Measurements from ENCODE around the gene KCNK4. TPM values are rescaled to one million over a fixed set of nuclear protein-coding genes. Genes with fewer than 3 reads are reported as not detected.

KCNK4 gene
- total and polyA plus RNA-seq, 8 donors, result not detected

DNA sequence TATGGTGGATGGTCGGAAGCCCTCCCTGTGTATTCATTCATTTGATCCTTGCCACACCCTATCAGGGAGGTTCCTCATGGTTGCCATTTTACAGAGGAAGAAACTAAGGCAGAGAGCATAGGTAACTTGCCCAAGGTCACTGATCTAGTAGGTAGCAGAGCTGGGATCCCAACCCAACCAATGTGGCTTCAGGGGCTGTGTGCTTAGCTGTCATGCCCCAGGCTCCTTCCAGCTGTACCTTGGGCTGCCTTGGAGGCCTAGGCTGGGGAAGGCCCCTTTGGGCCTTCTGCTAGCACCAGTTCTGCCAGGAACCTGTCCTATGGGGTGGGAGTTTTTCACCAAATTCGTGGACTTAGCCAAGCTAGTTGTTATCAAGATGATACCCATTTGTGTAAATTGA, 15.3 kb upstream of the KCNK4 start:
- WGBS, 5 donors, result 55 to 70% (median 59%) methylated on average over 1 to 2 of the region's 2 CpGs

DNA sequence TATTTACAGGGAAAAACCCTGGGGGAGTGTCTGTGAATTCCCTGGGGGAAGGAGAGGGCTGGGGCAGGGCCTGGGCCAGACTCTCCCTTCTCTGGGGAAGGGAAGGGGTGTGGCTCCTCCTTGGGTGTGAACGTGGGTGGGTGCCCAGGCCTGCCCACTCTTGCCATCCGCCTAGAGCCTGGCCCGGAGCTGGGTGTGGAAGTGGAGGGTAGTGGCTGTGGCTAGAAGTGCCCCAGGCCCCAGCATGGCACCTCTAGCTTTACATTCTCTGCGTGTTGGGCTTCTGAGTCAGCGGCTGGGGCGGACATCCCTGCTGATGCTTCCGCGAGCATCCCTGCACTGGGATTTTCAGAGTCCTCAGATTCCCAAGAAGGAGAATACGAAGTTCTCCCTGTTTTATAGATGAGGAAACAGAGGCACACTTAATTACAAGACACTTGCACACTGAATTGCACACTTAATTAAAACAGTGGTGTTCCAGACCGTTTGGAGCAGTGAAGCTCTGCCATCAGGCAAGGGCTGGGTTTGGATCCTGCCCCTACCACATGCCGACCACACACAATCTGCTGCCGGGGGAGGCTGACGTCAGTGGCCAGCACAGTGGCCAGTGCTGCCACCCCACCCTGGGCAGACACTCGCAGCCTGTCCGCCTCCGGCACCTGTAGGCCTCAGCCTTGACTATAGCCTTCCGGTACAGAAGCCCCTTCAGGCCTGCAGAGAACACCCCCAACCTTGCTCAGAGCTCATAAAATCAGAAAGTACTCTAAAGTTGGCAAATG, 14.3 kb upstream of the KCNK4 start:
- H3K27ac ChIP-seq, result peak overlapping the region in 4 of 5 donors; percentile 24 to 53 (median 33)
- no peaks in the 10 kb centered on the region for H3K27me3 ChIP-seq
- peak in 1 of 2 donors; percentile 56 for DNase-seq
- H3K9me3 ChIP-seq, result no peaks in the 10 kb centered on the region
- peaks cover 15 to 60% (median 55%) of the 10 kb centered on the region in 4 donors for H3K36me3 ChIP-seq
- TF ChIP-seq, protein P1, sequence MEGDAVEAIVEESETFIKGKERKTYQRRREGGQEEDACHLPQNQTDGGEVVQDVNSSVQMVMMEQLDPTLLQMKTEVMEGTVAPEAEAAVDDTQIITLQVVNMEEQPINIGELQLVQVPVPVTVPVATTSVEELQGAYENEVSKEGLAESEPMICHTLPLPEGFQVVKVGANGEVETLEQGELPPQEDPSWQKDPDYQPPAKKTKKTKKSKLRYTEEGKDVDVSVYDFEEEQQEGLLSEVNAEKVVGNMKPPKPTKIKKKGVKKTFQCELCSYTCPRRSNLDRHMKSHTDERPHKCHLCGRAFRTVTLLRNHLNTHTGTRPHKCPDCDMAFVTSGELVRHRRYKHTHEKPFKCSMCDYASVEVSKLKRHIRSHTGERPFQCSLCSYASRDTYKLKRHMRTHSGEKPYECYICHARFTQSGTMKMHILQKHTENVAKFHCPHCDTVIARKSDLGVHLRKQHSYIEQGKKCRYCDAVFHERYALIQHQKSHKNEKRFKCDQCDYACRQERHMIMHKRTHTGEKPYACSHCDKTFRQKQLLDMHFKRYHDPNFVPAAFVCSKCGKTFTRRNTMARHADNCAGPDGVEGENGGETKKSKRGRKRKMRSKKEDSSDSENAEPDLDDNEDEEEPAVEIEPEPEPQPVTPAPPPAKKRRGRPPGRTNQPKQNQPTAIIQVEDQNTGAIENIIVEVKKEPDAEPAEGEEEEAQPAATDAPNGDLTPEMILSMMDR (IDR thresholded peaks at IDR 0.05), result no peak
- TF ChIP-seq POLR2AphosphoS5 (IDR thresholded peaks at IDR 0.05), result no peak
- no peak for TF ChIP-seq POLR2A (IDR thresholded peaks at IDR 0.05)
- no peak for TF ChIP-seq EP300 (IDR thresholded peaks at IDR 0.05)
- intact Hi-C loops (cut with DNase I; ENCODE audit: low total_unique reads), result no loop called here
- H3K4me3 ChIP-seq, result no peak overlapping the region
- WGBS, 5 donors, result 58 to 71% (median 65%) methylated on average over 12 to 17 of the region's 17 CpGs
- peaks cover 8 to 45% (median 40%) of the 10 kb centered on the region in 4 donors for H3K4me1 ChIP-seq

More for the DNA sequence above, 15.3 kb upstream of the KCNK4 start:
- DNase-seq, result no peak
- TF ChIP-seq POLR2A (IDR thresholded peaks at IDR 0.05) (no peak), POLR2AphosphoS5 (IDR thresholded peaks at IDR 0.05) (no peak), EP300 (IDR thresholded peaks at IDR 0.05) (no peak)
- TF ChIP-seq, protein P1 (IDR thresholded peaks at IDR 0.05), result no peak
- Histone ChIP-seq H3K27ac (peak overlapping the region in 3 of 5 donors; percentile 18 to 96 (median 33)), H3K36me3 (peaks cover 13 to 51% (median 47%) of the 10 kb centered on the region in 4 donors), H3K4me1 (peaks cover 12 to 41% (median 40%) of the 10 kb centered on the region in 4 donors), H3K27me3 (no peaks in the 10 kb centered on the region), H3K4me3 (no peak overlapping the region), H3K9me3 (no peaks in the 10 kb centered on the region)
- intact Hi-C loops (cut with DNase I; ENCODE audit: low total_unique reads), result no loop called here

DNA sequence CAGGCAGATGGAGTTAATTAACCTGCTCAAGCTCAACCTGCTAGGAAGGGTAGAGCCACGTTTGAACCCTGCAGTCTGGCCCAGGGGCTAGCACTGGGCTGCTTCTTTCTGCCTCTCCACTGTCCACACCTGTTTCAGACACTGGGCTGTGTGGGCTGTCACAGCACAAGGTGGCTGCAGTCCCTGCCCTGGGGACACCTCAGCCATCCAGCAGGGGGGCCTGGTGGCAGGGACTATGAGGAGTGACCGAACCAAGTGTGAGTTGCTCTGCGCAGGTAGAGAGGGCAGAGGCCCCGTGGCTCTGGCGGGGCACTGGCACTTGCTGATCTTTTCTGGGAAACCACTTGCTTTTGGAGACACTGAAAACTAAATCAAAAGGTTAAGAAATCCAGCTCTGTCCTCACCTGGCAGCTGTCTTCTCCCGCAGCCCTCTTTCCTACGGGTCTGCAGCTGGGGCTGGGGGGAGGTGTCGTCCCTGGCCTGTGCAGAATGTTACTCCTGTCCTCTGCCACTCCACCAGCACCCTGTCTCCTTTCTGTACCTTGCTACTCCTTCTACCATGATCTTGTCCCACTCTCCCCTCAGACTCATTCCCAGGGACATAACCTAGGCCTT, 12.4 kb upstream of the KCNK4 start:
- intact Hi-C loops (cut with DNase I; ENCODE audit: low total_unique reads), result no loop called here
- no peak overlapping the region for H3K27ac ChIP-seq
- peaks cover 7 to 45% (median 43%) of the 10 kb centered on the region in 4 donors for H3K4me1 ChIP-seq
- H3K4me3 ChIP-seq, result no peak overlapping the region
- no peaks in the 10 kb centered on the region for H3K27me3 ChIP-seq
- no peaks in the 10 kb centered on the region for H3K9me3 ChIP-seq
- TF ChIP-seq EP300 (IDR thresholded peaks at IDR 0.05) (no peak), POLR2AphosphoS5 (IDR thresholded peaks at IDR 0.05) (no peak), POLR2A (IDR thresholded peaks at IDR 0.05) (no peak)
- TF ChIP-seq, protein P1 (IDR thresholded peaks at IDR 0.05), result no peak
- 80 to 88% (median 84%) methylated on average over 8 of the region's 8 CpGs for WGBS, 5 donors
- no peak for DNase-seq
- peaks cover 16 to 67% (median 62%) of the 10 kb centered on the region in 4 donors for H3K36me3 ChIP-seq

DNA sequence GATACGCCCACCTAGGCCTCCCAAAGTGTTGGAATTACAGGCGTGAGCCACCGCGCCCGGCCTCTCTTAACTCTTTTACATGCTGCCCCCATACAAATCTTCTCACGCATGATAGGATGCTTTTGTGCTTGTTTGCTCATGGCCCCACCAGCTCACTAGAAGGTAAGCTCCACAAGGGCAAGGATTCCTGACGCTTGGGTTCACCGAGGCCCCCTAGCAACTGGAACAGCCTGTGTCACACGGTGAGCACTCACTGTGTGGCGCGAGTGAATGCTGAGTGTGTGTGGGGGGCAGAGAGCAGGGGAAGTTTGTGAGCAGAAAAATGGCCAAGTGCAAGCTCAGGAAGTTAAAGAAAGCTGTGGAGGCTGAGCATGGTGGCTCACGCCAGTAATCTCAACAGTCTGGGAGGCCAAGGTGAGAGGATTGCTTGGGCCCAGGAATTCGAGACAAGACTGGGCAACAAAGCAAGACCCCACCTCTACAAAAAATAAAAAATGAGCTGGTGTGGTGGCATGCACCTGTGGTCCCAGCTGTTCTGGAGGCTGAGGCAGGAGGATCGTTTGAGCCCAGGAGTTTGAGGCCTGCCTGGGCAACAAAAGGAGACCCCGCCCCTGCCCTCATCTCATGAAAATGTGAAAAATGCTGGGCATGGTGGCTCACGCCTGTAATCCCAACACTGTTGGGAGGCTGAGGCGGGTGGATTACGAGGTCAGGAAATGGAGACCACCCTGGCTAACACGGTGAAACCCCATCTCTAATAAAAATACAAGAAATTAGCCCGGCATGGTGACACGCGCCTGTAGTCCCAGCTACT, 8.9 kb upstream of the KCNK4 start:
- Histone ChIP-seq H3K9me3 (no peaks in the 10 kb centered on the region), H3K4me1 (peaks cover 17 to 50% (median 46%) of the 10 kb centered on the region in 4 donors), H3K36me3 (peaks cover 11 to 44% (median 39%) of the 10 kb centered on the region in 4 donors), H3K4me3 (no peak overlapping the region), H3K27ac (no peak overlapping the region), H3K27me3 (no peaks in the 10 kb centered on the region)
- 94 to 95% (median 94%) methylated on average over 22 of the region's 22 CpGs for WGBS, 5 donors
- no peak for TF ChIP-seq EP300 (IDR thresholded peaks at IDR 0.05)
- TF ChIP-seq, protein P1 (IDR thresholded peaks at IDR 0.05), result no peak
- no peak for TF ChIP-seq POLR2AphosphoS5 (IDR thresholded peaks at IDR 0.05)
- TF ChIP-seq POLR2A (IDR thresholded peaks at IDR 0.05), result no peak
- intact Hi-C loops (cut with DNase I; ENCODE audit: low total_unique reads), result no loop called here
- no peak for DNase-seq
